Measurements from ENCODE around the gene AKAP13. TPM values are rescaled to one million over a fixed set of nuclear protein-coding genes. Genes with fewer than 3 reads are reported as not detected.

Gene AKAP13
- polyA plus RNA-seq, 4 donors = 39.4 to 71.6 (median 58.5) TPM

GRCh38 chr15:85414495-85414894, 34.1 kb downstream of the AKAP13 start:
- Histone ChIP-seq H3K4me1 (ENCODE audit: control insufficient read depth in 3 of 3, insufficient read depth in 2 of 3, low read depth in 1 of 3, low read length in 2 of 3) (peaks cover 0 to 8% (median 0%) of the 10 kb centered on the region in 3 donors), H3K9me3 (ENCODE audit: control insufficient read depth in 2 of 2, insufficient read depth in 1 of 2, low read depth in 1 of 2, low read length in 1 of 2) (no peaks in the 10 kb centered on the region), H3K27me3 (ENCODE audit: control insufficient read depth in 3 of 3, insufficient read depth in 3 of 3, low read length in 3 of 3) (no peaks in the 10 kb centered on the region), H3K27ac (ENCODE audit: low read depth in 1 of 3, low read length in 2 of 3) (no peak overlapping the region), H3K36me3 (ENCODE audit: control insufficient read depth in 3 of 3, insufficient read depth in 2 of 3, low read depth in 1 of 3, low read length in 3 of 3) (no peaks in the 10 kb centered on the region), H3K4me3 (ENCODE audit: low read depth in 1 of 3, low read length in 3 of 3) (no peak overlapping the region)
- no peak for DNase-seq
- no peak for FAIRE-seq

DNA sequence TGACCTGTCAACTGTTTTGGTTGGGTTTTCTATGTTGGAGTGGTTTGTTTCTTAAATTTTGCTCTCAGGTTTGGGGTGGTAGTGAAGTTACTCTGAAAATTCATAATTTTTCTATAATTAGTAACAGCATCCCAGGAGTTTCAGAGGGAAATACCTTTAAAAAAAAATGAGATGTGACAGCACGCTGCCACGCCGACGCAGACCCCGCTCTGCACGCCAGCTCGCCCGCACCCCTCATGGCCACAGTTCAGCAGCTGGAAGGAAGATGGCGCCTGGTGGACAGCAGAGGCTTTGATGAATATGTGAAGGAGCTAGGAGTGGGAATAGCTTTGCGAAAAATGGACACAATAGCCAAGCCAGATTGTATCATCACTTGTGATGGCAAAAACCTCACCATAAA, 34.6 kb downstream of the AKAP13 start:
- H3K27ac ChIP-seq (ENCODE audit: low read depth in 1 of 3, low read length in 2 of 3) = no peak overlapping the region
- no peak for FAIRE-seq
- 98% methylated on average over 10 of the region's 10 CpGs for WGBS, 3 donors

DNA sequence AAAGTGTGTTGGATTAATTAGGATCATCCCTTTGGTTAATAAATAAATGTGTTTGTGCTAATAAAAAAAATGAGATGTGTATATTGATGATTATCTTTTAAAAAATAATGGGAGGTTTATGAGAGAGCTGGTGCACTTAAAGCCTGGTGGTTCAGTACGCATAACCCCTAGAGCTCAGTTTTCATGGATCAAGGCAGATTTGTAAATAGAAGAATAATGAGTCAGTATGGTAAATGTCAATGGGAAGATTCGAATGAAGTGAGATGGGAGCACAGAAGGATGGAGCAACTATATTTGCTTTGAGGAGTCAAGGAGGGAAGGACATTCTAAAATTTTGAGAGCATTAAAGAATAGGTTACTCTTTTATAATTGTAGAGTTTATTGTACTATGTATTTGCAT, 35.4 kb downstream of the AKAP13 start:
- Histone ChIP-seq H3K27me3 (ENCODE audit: control insufficient read depth in 3 of 3, insufficient read depth in 3 of 3, low read length in 3 of 3) (no peaks in the 10 kb centered on the region), H3K36me3 (ENCODE audit: control insufficient read depth in 3 of 3, insufficient read depth in 2 of 3, low read depth in 1 of 3, low read length in 3 of 3) (no peaks in the 10 kb centered on the region), H3K9me3 (ENCODE audit: control insufficient read depth in 2 of 2, insufficient read depth in 1 of 2, low read depth in 1 of 2, low read length in 1 of 2) (no peaks in the 10 kb centered on the region), H3K4me3 (ENCODE audit: low read depth in 1 of 3, low read length in 3 of 3) (no peak overlapping the region), H3K4me1 (ENCODE audit: control insufficient read depth in 3 of 3, insufficient read depth in 2 of 3, low read depth in 1 of 3, low read length in 2 of 3) (peaks cover 0 to 8% (median 0%) of the 10 kb centered on the region in 3 donors), H3K27ac (ENCODE audit: low read depth in 1 of 3, low read length in 2 of 3) (no peak overlapping the region)
- 83 to 93% (median 85%) methylated on average over 2 of the region's 2 CpGs for WGBS, 3 donors
- DNase-seq = no peak
- FAIRE-seq = no peak

More for the DNA sequence above, 34.6 kb downstream of the AKAP13 start:
- H3K36me3 ChIP-seq (ENCODE audit: control insufficient read depth in 3 of 3, insufficient read depth in 2 of 3, low read depth in 1 of 3, low read length in 3 of 3) = no peaks in the 10 kb centered on the region
- H3K4me1 ChIP-seq (ENCODE audit: control insufficient read depth in 3 of 3, insufficient read depth in 2 of 3, low read depth in 1 of 3, low read length in 2 of 3) = peaks cover 0 to 8% (median 0%) of the 10 kb centered on the region in 3 donors
- no peaks in the 10 kb centered on the region for H3K9me3 ChIP-seq (ENCODE audit: control insufficient read depth in 2 of 2, insufficient read depth in 1 of 2, low read depth in 1 of 2, low read length in 1 of 2)
- no peaks in the 10 kb centered on the region for H3K27me3 ChIP-seq (ENCODE audit: control insufficient read depth in 3 of 3, insufficient read depth in 3 of 3, low read length in 3 of 3)
- DNase-seq = no peak
- H3K4me3 ChIP-seq (ENCODE audit: low read depth in 1 of 3, low read length in 3 of 3) = no peak overlapping the region

DNA sequence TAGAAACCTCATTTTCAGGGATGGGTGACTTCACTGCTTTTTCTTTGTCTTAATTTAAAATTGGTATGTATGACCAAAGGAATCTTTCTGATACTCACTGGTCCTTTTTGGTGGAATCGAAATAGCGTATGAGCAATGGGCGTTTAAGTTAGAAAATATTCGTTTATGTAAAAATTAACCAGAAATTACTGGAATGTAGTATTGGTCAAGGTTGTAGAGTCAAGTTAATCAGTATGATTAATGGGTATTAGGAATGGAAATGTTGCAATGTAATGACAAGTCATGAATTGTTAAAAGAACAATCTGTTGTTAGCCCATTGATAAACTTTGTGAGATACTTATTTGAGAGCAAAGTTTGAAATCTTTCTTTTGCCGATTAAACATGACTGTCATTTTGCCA, 36.9 kb downstream of the AKAP13 start:
- DNase-seq (no peak), FAIRE-seq (no peak)
- Histone ChIP-seq H3K4me1 (ENCODE audit: control insufficient read depth in 3 of 3, insufficient read depth in 2 of 3, low read depth in 1 of 3, low read length in 2 of 3) (peaks cover 5 to 12% (median 5%) of the 10 kb centered on the region in 3 donors), H3K9me3 (ENCODE audit: control insufficient read depth in 2 of 2, insufficient read depth in 1 of 2, low read depth in 1 of 2, low read length in 1 of 2) (no peaks in the 10 kb centered on the region), H3K27ac (ENCODE audit: low read depth in 1 of 3, low read length in 2 of 3) (no peak overlapping the region), H3K36me3 (ENCODE audit: control insufficient read depth in 3 of 3, insufficient read depth in 2 of 3, low read depth in 1 of 3, low read length in 3 of 3) (no peaks in the 10 kb centered on the region), H3K27me3 (ENCODE audit: control insufficient read depth in 3 of 3, insufficient read depth in 3 of 3, low read length in 3 of 3) (no peaks in the 10 kb centered on the region), H3K4me3 (ENCODE audit: low read depth in 1 of 3, low read length in 3 of 3) (no peak overlapping the region)
- 89 to 92% (median 90%) methylated on average over 5 of the region's 5 CpGs for WGBS, 3 donors

GRCh38 chr15:85419161-85419560, 38.8 kb downstream of the AKAP13 start:
- Histone ChIP-seq H3K36me3 (ENCODE audit: control insufficient read depth in 3 of 3, insufficient read depth in 2 of 3, low read depth in 1 of 3, low read length in 3 of 3) (no peaks in the 10 kb centered on the region), H3K27me3 (ENCODE audit: control insufficient read depth in 3 of 3, insufficient read depth in 3 of 3, low read length in 3 of 3) (no peaks in the 10 kb centered on the region), H3K4me3 (ENCODE audit: low read depth in 1 of 3, low read length in 3 of 3) (no peak overlapping the region), H3K4me1 (ENCODE audit: control insufficient read depth in 3 of 3, insufficient read depth in 2 of 3, low read depth in 1 of 3, low read length in 2 of 3) (peaks cover 5 to 12% (median 7%) of the 10 kb centered on the region in 3 donors), H3K27ac (ENCODE audit: low read depth in 1 of 3, low read length in 2 of 3) (no peak overlapping the region), H3K9me3 (ENCODE audit: control insufficient read depth in 2 of 2, insufficient read depth in 1 of 2, low read depth in 1 of 2, low read length in 1 of 2) (no peaks in the 10 kb centered on the region)
- DNase-seq (no peak), FAIRE-seq (no peak)
- 66 to 79% (median 68%) methylated on average over 5 of the region's 5 CpGs for WGBS, 3 donors

GRCh38 chr15:85421116-85421925, 40.9 kb downstream of the AKAP13 start:
- H3K9me3 ChIP-seq (ENCODE audit: control insufficient read depth in 2 of 2, insufficient read depth in 1 of 2, low read depth in 1 of 2, low read length in 1 of 2) = no peaks in the 10 kb centered on the region
- H3K36me3 ChIP-seq (ENCODE audit: control insufficient read depth in 3 of 3, insufficient read depth in 2 of 3, low read depth in 1 of 3, low read length in 3 of 3) = no peaks in the 10 kb centered on the region
- FAIRE-seq (no peak), DNase-seq (peak in 1 of 2 donors; percentile 45)
- WGBS, 3 donors = 60 to 75% (median 65%) methylated on average over 10 of the region's 10 CpGs
- peaks cover 5 to 12% (median 7%) of the 10 kb centered on the region in 3 donors for H3K4me1 ChIP-seq (ENCODE audit: control insufficient read depth in 3 of 3, insufficient read depth in 2 of 3, low read depth in 1 of 3, low read length in 2 of 3)
- H3K27me3 ChIP-seq (ENCODE audit: control insufficient read depth in 3 of 3, insufficient read depth in 3 of 3, low read length in 3 of 3) = no peaks in the 10 kb centered on the region
- H3K27ac ChIP-seq (ENCODE audit: low read depth in 1 of 3, low read length in 2 of 3) = no peak overlapping the region
- no peak overlapping the region for H3K4me3 ChIP-seq (ENCODE audit: low read depth in 1 of 3, low read length in 3 of 3)

- H3K4me3 ChIP-seq (ENCODE audit: low read depth in 1 of 3, low read length in 3 of 3) = no peak overlapping the region
- FAIRE-seq (no peak), DNase-seq (no peak)
- no peak overlapping the region for H3K27ac ChIP-seq (ENCODE audit: low read depth in 1 of 3, low read length in 2 of 3)
- no peaks in the 10 kb centered on the region for H3K36me3 ChIP-seq (ENCODE audit: control insufficient read depth in 3 of 3, insufficient read depth in 2 of 3, low read depth in 1 of 3, low read length in 3 of 3)
- peaks cover 5 to 17% (median 7%) of the 10 kb centered on the region in 3 donors for H3K4me1 ChIP-seq (ENCODE audit: control insufficient read depth in 3 of 3, insufficient read depth in 2 of 3, low read depth in 1 of 3, low read length in 2 of 3)
- WGBS, 3 donors = 94 to 97% (median 97%) methylated on average over 2 of the region's 2 CpGs
- no peaks in the 10 kb centered on the region for H3K27me3 ChIP-seq (ENCODE audit: control insufficient read depth in 3 of 3, insufficient read depth in 3 of 3, low read length in 3 of 3)
- no peaks in the 10 kb centered on the region for H3K9me3 ChIP-seq (ENCODE audit: control insufficient read depth in 2 of 2, insufficient read depth in 1 of 2, low read depth in 1 of 2, low read length in 1 of 2)
These were observed 42.2 kb downstream of the AKAP13 start for GRCh38 chr15:85422607-85423006.

DNA sequence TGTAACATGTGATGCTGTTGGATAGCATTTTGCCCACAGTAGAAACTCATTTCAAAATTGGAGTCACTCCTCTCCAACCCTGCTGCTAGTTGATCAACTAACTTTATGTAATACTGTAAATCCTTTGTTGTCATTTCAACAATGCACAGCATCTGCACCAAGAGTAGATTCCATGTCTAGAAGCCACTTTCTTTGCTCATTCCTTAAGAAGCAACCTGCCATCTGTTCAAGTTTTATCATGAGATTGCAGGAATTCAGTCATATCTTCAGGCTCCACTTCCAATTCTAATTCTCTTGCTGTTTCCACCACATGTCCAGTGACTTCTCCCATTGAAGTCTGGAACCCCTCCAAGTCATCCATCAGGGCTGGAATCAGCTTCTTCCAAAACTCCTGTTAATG, 42.9 kb downstream of the AKAP13 start:
- no peak overlapping the region for H3K4me3 ChIP-seq (ENCODE audit: low read depth in 1 of 3, low read length in 3 of 3)
- H3K27ac ChIP-seq (ENCODE audit: low read depth in 1 of 3, low read length in 2 of 3) = no peak overlapping the region
- FAIRE-seq = no peak
- H3K27me3 ChIP-seq (ENCODE audit: control insufficient read depth in 3 of 3, insufficient read depth in 3 of 3, low read length in 3 of 3) = no peaks in the 10 kb centered on the region
- no peaks in the 10 kb centered on the region for H3K36me3 ChIP-seq (ENCODE audit: control insufficient read depth in 3 of 3, insufficient read depth in 2 of 3, low read depth in 1 of 3, low read length in 3 of 3)
- H3K4me1 ChIP-seq (ENCODE audit: control insufficient read depth in 3 of 3, insufficient read depth in 2 of 3, low read depth in 1 of 3, low read length in 2 of 3) = peaks cover 5 to 21% (median 7%) of the 10 kb centered on the region in 3 donors
- no peak for DNase-seq
- H3K9me3 ChIP-seq (ENCODE audit: control insufficient read depth in 2 of 2, insufficient read depth in 1 of 2, low read depth in 1 of 2, low read length in 1 of 2) = no peaks in the 10 kb centered on the region

DNA sequence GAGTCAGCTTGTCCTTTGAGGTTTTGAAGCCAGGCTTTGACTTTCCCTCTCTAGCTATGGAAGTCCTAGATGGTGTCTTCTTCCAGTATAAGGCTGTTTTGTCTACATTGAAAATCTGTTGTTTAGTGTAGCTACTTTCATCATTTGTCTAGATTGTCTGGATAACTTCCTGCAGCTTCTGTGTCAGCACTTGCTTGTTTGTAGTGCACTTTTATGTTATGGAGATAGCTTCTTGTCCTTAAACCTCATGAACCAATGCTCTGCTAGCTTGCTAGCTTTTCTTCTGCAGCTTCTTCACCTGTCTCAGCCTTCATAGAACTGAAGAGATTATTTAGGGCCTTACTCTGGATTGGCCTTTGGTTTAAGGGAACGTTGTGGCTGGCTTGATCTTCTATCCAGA, 43.8 kb downstream of the AKAP13 start:
- no peak overlapping the region for H3K4me3 ChIP-seq (ENCODE audit: low read depth in 1 of 3, low read length in 3 of 3)
- 83 to 91% (median 90%) methylated on average over 1 of the region's 1 CpG for WGBS, 3 donors
- no peak for FAIRE-seq

More for the DNA sequence above, 43.8 kb downstream of the AKAP13 start:
- no peak overlapping the region for H3K27ac ChIP-seq (ENCODE audit: low read depth in 1 of 3, low read length in 2 of 3)
- no peaks in the 10 kb centered on the region for H3K9me3 ChIP-seq (ENCODE audit: control insufficient read depth in 2 of 2, insufficient read depth in 1 of 2, low read depth in 1 of 2, low read length in 1 of 2)
- DNase-seq = no peak
- H3K27me3 ChIP-seq (ENCODE audit: control insufficient read depth in 3 of 3, insufficient read depth in 3 of 3, low read length in 3 of 3) = no peaks in the 10 kb centered on the region
- H3K4me1 ChIP-seq (ENCODE audit: control insufficient read depth in 3 of 3, insufficient read depth in 2 of 3, low read depth in 1 of 3, low read length in 2 of 3) = peaks cover 5 to 21% (median 7%) of the 10 kb centered on the region in 3 donors
- H3K36me3 ChIP-seq (ENCODE audit: control insufficient read depth in 3 of 3, insufficient read depth in 2 of 3, low read depth in 1 of 3, low read length in 3 of 3) = no peaks in the 10 kb centered on the region
